ENCODE results near the gene GAREM1.

DNA sequence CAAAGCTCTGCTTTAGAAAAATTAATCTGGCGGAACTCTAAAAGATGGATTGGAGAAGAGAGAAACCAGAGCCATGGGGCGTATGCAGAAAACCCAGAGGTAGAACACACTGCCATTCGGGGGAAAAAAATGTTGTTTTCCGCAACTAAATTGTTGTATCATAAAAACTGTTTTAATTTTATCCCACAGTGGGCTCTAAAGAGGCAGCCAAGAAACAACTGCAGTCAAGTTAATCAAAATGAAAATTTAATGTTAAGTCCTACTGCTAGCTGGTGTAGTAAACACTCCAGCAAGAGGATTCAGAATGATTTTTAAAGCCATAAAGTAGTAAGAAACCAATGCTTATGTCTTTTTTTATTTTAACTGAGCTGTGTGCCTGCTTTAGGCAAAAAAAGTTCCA lies 69.1 kb downstream of the GAREM1 start:
- TF ChIP-seq CTCF (IDR thresholded peaks at IDR 0.05): no peak
- no peak for TF ChIP-seq POLR2AphosphoS5 (IDR thresholded peaks at IDR 0.05; ENCODE audit: low read depth, low read length)

All from Panc1 (cell line).